GM21619 (cell line): Measurements from ENCODE around the gene FAM222B.
A peak's percentile ranks its signal among the peaks of the same experiment; 100 is the strongest.

ENCODE experiments used
- ATAC-seq: cut with Tn5 transposase; IDR thresholded peaks from one replicate; pipeline ENCODE4 v1.9.1; 2021; ENCODE audit not compliant: unreplicated experiment

The FAM222B gene

DNA sequence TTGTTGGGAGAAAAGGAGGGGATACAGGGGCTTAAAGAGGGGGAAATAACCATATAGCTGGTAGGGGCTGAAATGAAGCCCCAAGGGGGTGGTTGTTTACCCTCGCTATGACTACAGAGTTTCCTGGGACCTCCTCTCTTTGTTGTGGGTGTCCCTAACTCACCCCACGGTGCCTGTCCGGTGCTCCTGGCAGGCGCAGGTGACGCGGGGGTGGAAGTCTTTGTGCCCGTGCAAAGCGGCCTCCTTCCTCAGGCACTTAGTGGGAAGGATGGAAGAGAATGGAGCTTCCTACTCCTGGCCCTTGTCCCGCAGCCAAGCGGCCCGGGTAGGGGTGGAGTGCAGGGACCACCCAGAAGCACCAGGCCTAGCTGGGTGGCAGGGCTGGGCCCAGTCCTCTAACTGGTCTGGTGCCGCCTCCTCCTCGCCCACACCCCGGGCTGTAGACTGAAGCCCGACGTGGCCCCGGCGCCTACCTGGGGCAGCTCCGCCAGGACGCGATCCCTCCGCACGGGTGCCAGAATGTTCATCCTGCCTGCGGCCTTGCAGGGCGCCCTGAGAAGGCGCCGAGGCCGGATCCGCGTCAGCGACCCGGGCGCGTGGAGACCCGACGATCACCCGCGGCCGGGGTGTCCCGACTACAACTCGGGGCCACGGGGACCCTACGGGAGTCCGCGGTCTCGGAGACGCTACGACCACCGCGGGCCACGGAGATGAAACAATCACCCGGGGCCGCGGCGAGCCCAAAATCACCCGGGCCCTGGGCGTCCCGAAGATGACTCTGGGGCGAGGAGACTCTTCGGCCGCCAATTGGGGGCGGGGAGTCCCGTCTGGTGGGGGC is 125.6 kb downstream of the FAM222B start:
- ATAC-seq, result no peak

DNA sequence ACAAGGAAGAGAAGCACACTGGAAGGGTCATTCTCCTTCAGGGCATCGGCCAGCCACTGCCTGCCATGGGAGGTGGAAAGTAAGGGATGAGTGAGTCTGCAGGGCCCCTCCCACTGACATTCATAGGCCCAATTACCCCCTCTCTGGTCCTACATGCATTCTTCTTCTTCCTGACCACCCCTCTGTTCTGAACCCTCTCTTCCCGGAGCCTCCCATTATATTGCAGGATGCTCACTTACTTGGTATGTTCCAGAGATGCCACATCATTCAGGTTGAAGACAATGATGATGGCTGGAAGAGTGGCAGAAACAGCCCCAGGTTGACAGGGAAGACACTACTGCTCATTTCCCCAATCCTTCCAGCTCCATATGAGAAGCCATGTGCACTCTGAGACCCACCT is 127.4 kb downstream of the FAM222B start:
- no peak for ATAC-seq

DNA sequence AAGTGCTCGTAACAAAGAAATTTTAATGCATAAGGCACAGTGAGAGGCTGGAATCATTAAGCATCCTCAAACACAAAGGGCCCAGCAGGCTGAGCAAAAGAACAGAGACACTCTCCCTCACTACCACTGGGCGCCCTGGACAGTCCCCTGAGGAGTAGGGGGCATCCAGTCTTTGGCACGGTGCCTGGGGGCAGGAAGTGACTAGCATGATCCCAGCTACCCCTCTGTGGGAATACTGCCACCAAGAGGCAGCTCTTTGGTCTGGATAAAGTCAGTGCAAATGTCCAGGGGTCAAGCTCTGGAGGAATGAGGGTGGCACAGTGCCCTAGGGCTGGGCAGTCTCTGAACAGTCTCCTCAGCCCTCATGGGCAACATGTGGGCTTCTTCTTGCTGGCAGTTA is 128.3 kb downstream of the FAM222B start:
- no peak for ATAC-seq

DNA sequence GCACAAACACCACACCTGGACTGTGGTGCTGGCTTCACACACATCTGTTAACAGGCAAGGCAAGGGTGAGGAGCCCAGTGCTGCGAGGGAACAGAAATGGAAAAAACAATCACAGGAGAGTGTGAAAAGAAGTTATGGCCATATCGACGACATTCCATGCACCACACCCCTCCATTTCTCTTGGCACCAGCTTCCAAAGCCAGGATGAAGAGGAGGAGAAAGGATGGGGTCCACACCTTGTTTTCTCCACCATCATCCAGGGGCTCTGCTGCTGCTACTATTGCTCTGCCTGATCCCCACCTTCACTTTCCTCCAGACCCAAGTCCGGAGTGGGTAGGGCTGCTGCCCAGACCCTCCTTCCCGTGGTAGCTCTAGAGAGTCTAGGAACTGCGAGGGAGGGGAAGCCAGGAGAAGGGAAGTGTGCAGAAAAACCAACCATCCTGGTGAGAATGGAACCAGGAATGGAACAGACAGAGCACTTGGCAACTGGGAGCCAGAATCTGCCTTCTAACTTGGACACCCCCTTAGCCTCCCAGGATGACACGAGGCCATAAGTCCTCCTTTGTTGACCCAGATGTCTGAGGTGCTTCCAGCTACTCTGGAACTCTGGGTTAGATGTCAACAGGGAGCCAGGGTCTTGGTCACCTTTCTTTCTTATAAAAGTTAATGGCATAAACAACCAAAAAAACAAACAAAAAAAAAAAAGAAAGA is 129.7 kb downstream of the FAM222B start:
- no peak for ATAC-seq

DNA sequence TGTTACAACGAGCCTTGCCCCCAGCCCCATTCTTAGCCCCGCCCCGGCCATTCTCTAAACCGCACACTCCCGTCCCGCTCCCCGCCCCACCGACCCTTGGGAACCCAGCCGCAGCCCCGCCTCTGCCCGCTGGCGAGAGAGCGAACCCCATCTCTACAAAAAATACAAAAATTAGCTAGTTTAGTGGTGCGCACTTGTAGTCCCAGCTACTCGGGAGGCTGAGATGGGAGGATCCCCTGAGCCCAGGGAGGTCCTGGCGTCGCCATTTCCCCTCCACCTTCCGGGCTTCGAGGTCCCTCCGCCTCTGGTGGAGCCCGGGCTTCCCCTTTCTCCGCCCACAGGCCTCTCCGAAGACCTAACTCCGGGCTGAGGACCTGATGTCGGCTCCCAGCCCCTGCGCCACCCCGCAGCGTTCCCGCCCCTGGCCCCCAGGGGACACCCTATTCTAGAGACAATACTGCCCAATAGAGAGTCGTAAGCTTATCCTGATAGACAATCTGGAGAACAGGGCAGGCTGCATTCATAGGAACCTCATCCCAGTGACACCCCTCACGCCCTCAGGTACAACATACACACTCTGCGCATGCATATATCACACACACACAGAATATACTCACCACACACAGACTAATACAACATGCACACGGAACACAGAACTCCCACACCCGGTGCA is 130.4 kb downstream of the FAM222B start:
- ATAC-seq, result no peak

DNA sequence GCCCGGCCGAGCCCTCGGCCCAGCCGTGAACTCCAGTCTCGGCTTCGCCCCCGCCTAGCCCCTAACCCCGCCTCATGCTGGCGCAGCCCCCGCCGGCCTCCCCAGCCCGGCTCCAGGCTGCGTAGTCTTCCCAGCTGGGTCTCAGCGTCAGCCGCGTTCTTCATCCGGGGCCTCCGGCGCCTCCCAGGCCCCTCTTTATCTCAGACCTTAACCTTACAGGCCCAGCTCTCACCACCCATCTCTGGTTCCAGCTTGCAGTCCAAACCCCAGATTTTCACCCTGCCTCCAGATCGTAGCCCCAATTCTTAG is 130.9 kb downstream of the FAM222B start, which contains the start of gene PROCA1:
PROCA1 (minus strand) TSS at position 166 of the 309 bp plus-strand sequence. CDS start 228 bp downstream, outside the sequence.
- ATAC-seq, result no peak

DNA sequence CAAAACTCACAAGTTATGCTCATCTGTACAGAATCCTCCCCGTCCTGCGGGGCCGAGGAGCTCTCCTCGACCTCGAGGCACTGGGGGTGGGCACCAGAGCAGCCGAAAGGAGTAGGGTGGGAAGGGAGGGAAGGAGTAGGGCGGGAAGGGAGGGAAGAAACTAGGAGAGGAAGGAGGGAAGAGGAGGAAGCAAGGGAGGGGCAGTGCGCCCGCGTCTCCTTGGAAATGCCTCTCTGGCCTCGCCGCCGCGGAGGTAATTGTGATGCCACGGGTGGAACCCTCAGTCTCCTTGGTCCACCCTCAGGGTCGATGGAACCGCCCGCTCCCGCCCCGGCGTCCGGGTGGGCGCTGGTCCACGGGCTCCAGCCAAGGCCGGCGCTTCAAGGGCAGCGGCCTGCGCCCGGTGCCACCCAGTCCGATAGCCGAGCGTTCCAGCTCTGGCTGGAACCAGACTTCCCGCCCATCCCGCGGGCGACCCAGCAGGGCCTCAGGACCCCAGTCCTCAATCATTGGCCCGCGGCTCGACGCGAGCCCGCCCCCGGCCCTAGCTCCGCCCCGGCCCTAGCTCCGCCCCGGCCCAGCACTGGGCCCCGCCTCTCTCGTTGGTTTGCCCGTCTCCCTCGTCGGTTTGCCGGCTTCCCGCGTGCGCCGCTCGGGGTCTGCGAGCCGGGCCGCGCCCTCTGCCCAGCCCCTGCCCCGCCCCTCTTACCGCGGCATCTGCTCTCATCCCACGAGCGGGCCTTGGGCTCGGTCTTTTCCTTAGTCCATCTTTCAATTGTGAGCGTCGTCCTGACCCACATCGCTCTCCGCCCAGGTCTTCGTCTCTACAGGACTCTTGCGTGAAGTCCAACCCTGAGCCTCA is 131.5 kb downstream of the FAM222B start:
- ATAC-seq, result peak; percentile 71

DNA sequence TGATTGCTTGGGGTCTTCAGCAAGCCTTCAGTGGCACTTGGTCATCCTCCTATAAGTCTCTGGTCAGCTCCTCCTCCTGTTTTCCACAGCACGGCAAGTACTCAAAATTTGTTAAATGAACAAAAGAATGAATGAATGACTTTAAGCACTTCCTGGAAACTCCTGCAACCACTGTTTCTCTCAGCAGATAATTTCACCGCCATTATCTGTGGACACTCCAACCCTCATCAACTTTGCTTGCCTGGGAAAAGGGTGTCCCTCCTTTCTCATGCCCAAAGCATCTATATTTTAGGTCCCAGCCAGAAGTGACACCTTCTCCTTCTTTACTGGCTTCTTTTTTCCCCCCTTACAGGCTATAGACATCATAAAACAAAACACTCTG is 135.3 kb downstream of the FAM222B start:
- no peak for ATAC-seq

DNA sequence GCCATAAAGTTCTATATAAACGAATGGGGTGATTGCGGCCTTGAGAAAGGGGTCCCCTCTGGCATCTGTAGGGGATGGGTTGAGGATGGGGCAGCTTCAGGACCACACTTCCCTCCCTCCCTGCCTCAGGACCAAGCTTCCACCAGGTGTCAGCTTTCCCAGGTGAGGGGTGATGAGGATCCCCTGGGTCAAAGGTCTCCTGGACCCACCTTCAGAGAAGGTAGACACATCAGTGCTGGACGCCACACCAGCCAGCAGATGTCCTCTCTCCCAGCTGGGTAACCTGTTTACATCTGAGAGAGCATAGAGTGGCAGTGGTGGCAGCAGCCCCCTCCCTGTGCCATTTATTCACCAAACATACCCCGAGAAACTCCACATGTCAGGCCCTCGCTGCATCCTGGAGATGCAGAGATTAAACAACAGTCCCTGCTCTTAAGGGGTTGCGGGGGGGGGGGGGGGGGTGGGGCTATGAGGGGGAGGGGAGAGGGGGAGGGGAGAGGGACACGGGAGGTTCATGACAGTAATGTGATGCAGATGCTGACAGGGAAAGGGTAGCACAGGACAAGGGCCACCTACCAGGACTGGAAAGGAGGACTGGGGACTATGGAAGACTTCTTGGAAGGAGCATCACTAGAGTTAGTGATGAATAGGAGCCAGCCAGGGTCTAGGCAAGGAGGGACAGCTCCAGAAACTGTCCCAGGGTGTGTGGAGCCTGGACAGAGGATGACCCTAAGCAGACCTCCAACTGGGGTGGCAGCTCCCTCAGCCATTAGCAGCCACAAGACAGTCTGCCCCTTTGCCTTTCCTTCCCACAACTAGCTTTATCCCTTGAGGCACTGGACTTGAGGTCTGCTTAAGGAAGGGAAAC is 135.9 kb downstream of the FAM222B start:
- ATAC-seq, result no peak
